Skeletal muscle satellite cell (primary cell): ENCODE measurements around the gene NOTO.
"Not testable (repeated sequence)": the region's sequence is repeated elsewhere in the genome, so short reads cannot be mapped to it uniquely, and the experiment has no call there.

Source experiments
- H3K27me3 ChIP-seq: 2 replicates; pipeline ENCODE4 v1.7.0; 2013; ENCODE audit warnings: low read length; ENCODE audit not compliant: control insufficient read depth, insufficient read depth
- H3K36me3 ChIP-seq: 2 replicates; pipeline ENCODE4 v1.7.0; 2013; ENCODE audit warnings: mild to moderate bottlenecking, control low read depth, low read length; ENCODE audit not compliant: insufficient read depth
- H3K4me1 ChIP-seq: 2 replicates; pipeline ENCODE4 v1.7.0; 2013; ENCODE audit warnings: low read length; ENCODE audit not compliant: control insufficient read depth, insufficient read depth
- H3K4me2 ChIP-seq: 2 replicates; pipeline ENCODE4 v1.7.0; 2013; ENCODE audit warnings: mild to moderate bottlenecking, low read length
- H3K4me3 ChIP-seq: 2 replicates; pipeline ENCODE4 v1.7.0; 2013; ENCODE audit warnings: low read length
- H3K9ac ChIP-seq: 2 replicates; pipeline ENCODE4 v1.7.0; 2013; ENCODE audit warnings: mild to moderate bottlenecking, low read depth, low read length, moderate library complexity
- H3K9me3 ChIP-seq: replicated peaks from 2 replicates; pipeline ENCODE4 v1.7.0; 2013; ENCODE audit warnings: mild to moderate bottlenecking, control low read depth, low read length

The NOTO gene

GRCh38 chr2:73174941-73175662 lies 27.3 kb upstream of the NOTO start:
- peak overlapping the region; percentile 92 for H3K4me2 ChIP-seq
- H3K27me3 ChIP-seq, result peaks cover 57% of the 10 kb centered on the region
- H3K9me3 ChIP-seq, result no peaks in the 10 kb centered on the region
- H3K36me3 ChIP-seq, result no peaks in the 10 kb centered on the region
- peak overlapping the region; percentile 62 for H3K9ac ChIP-seq
- H3K4me3 ChIP-seq, result peak overlapping the region; percentile 79
- peaks cover 24% of the 10 kb centered on the region for H3K4me1 ChIP-seq

GRCh38 chr2:73175663-73176204 lies 26.6 kb upstream of the NOTO start:
- no peaks in the 10 kb centered on the region for H3K36me3 ChIP-seq
- no peaks in the 10 kb centered on the region for H3K9me3 ChIP-seq
- peak overlapping the region; percentile 62 for H3K9ac ChIP-seq
- H3K27me3 ChIP-seq, result peaks cover 62% of the 10 kb centered on the region
- peak overlapping the region; percentile 92 for H3K4me2 ChIP-seq
- peaks cover 24% of the 10 kb centered on the region for H3K4me1 ChIP-seq
- peak overlapping the region; percentile 79 for H3K4me3 ChIP-seq

GRCh38 chr2:73176205-73176880 lies 26.0 kb upstream of the NOTO start:
- H3K4me1 ChIP-seq, result peaks cover 24% of the 10 kb centered on the region
- peaks cover 62% of the 10 kb centered on the region for H3K27me3 ChIP-seq
- H3K4me3 ChIP-seq, result peak overlapping the region; percentile 79
- H3K9ac ChIP-seq, result peak overlapping the region; percentile 74
- no peaks in the 10 kb centered on the region for H3K9me3 ChIP-seq
- peak overlapping the region; percentile 92 for H3K4me2 ChIP-seq
- H3K36me3 ChIP-seq, result no peaks in the 10 kb centered on the region

DNA sequence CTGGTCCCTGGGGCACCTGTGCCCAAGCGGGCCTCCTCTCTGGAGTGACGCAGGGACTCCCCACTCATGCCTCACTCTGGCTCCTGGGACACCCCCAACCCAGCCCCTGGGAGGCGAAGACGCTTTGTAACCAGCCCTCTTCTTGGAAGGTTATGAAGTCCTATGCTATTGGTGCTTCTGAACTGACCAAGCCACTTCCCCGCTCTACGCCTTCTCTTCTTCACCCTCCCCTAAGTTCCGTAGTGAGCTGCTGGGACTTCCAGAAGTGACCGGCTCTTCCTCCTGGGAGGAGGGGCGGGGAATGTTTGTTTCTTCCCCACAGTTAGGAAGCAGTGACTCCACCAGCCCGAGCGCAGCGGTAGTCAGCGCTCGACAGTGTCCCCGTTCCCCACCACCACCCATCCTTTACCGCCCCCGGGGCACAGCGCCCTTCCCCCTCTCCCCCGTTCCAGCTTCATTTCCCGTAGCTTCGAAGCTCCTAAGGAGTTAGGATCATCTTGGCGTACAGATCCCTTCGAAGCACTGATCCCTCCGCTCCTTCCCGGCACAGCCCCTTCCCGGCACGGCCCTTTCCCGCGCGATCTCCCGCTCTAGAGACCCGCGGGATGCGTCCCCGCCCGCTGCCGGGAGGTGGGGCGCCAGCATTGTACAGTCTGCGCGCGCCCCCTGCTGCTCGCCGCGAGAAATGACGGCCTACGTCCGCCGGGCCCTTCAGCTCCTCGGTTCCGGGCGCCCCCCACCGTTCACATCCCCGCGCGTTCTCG lies 25.3 kb upstream of the NOTO start:
- Histone ChIP-seq H3K9ac (peak overlapping the region; percentile 74), H3K36me3 (no peaks in the 10 kb centered on the region), H3K4me1 (peaks cover 24% of the 10 kb centered on the region), H3K4me3 (peak overlapping the region; percentile 79), H3K4me2 (peak overlapping the region; percentile 92), H3K9me3 (no peaks in the 10 kb centered on the region), H3K27me3 (peaks cover 58% of the 10 kb centered on the region)

DNA sequence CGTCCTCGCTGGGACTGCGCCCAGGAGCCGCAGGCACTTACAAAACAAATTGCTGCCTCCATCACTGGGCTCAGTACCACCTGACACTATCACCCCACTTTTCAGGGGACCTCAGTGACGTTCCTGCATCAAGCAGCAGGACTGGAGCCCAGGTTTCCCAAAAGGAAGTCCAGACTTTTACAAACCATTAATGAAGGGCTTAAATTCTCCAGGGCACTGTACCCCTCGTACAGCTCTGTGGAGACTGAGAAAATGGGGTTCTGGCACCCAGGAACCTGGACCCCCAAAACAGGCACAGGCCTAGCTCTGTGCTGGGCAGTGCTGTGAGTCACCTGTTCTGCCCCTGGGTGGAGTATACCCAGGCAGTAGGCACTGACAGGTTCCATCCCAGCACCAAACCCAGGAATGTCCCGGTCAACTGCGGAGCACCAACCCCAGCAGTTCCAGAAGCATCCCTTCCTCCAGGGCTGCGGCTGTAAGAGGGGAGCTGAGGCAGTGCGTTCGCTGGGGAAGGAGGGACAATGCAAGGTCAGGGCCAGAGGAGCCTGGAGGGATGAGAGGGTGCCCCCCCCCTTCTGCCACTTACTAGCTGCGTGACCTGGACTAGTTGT lies 24.6 kb upstream of the NOTO start:
- H3K4me2 ChIP-seq, result peak overlapping the region; percentile 92
- H3K4me3 ChIP-seq, result no peak overlapping the region
- H3K4me1 ChIP-seq, result peaks cover 24% of the 10 kb centered on the region
- H3K9ac ChIP-seq, result no peak overlapping the region
- no peaks in the 10 kb centered on the region for H3K36me3 ChIP-seq
- peaks cover 53% of the 10 kb centered on the region for H3K27me3 ChIP-seq
- no peaks in the 10 kb centered on the region for H3K9me3 ChIP-seq

GRCh38 chr2:73185965-73186364 lies 16.4 kb upstream of the NOTO start:
- Histone ChIP-seq H3K4me2 (no peak overlapping the region), H3K36me3 (no peaks in the 10 kb centered on the region), H3K27me3 (peaks cover 58% of the 10 kb centered on the region), H3K9ac (no peak overlapping the region), H3K9me3 (no peaks in the 10 kb centered on the region), H3K4me3 (no peak overlapping the region), H3K4me1 (no peaks in the 10 kb centered on the region)

- Histone ChIP-seq H3K4me2 (no peak overlapping the region), H3K4me3 (no peak overlapping the region), H3K36me3 (no peaks in the 10 kb centered on the region), H3K9me3 (no peaks in the 10 kb centered on the region), H3K4me1 (no peaks in the 10 kb centered on the region), H3K27me3 (peaks cover 70% of the 10 kb centered on the region), H3K9ac (no peak overlapping the region)
Observed at GRCh38 chr2:73187549-73187948, 14.8 kb upstream of the NOTO start.

GRCh38 chr2:73197579-73197978 lies 4.8 kb upstream of the NOTO start:
- no peak overlapping the region for H3K4me3 ChIP-seq
- H3K4me1 ChIP-seq, result peaks cover 8% of the 10 kb centered on the region
- H3K27me3 ChIP-seq, result peaks cover 53% of the 10 kb centered on the region
- H3K36me3 ChIP-seq, result no peaks in the 10 kb centered on the region
- H3K4me2 ChIP-seq, result no peak overlapping the region
- H3K9ac ChIP-seq, result no peak overlapping the region
- no peaks in the 10 kb centered on the region for H3K9me3 ChIP-seq

- H3K4me2 ChIP-seq, H3K4me3 ChIP-seq, H3K36me3 ChIP-seq, H3K9me3 ChIP-seq, H3K9ac ChIP-seq: not testable (repeated sequence)
- H3K4me1 ChIP-seq, result peaks cover 10% of the 10 kb centered on the region
- H3K27me3 ChIP-seq, result peaks cover 66% of the 10 kb centered on the region
Observed at GRCh38 chr2:73200281-73200680, 2.1 kb upstream of the NOTO start.

- H3K36me3 ChIP-seq, result no peaks in the 10 kb centered on the region
- no peak overlapping the region for H3K9ac ChIP-seq
- no peak overlapping the region for H3K4me3 ChIP-seq
- no peaks in the 10 kb centered on the region for H3K9me3 ChIP-seq
- H3K4me2 ChIP-seq, result peak overlapping the region; percentile 73
- H3K4me1 ChIP-seq, result peaks cover 10% of the 10 kb centered on the region
- peaks cover 67% of the 10 kb centered on the region for H3K27me3 ChIP-seq
Observed at GRCh38 chr2:73203055-73203681, 794 bp downstream of the NOTO start.

GRCh38 chr2:73205611-73206010 lies 3.2 kb downstream of the NOTO start:
- Histone ChIP-seq H3K4me1 (peaks cover 10% of the 10 kb centered on the region), H3K9me3 (no peaks in the 10 kb centered on the region), H3K4me3 (no peak overlapping the region), H3K9ac (no peak overlapping the region), H3K4me2 (no peak overlapping the region), H3K27me3 (peaks cover 72% of the 10 kb centered on the region), H3K36me3 (no peaks in the 10 kb centered on the region)
